ENCODE measurements around the gene OXGR1.
"Not testable (repeated sequence)": the region's sequence is repeated elsewhere in the genome, so short reads cannot be mapped to it uniquely, and the experiment has no call there.

Gene OXGR1

DNA sequence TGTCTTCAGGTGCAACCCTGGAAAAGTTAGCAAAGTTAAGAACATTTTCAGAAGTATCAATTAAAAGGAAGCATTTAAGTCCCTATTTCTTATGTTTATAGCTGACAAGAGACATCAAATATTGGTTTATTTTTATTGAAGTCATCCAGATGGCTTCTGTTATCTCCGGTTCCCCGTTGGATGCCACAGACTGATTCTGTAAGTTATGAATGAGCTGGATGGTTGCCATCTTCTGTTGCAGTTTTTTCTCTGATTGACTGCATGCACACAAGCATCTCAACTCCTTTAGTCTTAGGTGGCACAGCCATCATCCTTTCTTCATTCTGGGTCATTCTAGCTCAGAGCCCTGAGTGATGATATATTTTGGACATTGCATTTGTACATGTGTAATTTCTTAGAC is 10.6 kb upstream of the OXGR1 start:
- no peak for DNase-seq

DNA sequence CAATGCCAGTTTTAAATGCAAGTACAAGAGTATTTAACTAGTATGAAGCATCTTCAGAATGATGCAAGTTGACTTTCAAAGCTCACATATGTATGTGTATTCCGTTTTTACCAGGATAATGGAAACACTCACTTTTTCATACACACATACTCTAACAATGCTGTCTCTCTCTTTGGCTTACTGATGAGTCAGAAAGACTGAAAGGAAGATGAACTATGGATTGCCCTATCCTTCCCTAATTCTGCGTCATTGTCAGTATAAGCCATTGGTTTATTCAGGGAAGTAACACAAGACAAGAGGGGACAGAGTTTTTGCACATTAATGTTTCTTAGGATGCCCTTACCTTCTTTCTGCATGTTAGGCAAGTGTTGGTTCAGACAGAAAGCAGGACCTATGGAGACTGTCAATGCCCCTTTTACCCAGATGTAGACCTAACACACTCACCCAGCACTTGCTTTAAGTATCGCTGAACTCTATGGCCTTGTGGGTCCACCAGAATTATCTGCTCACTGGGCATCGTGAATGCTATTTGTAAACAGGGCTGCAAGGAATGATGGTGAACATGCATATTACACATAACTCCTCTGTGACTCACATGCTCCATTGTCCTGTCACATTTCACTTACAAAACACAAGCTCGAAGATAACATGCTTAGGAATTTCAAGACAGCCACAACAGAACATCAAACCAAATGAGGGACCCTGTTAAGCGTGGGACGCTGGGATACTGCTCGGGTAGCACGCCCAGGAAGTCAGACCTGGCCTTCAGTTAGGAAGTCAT is 10.0 kb upstream of the OXGR1 start:
- DNase-seq, result no peak

DNA sequence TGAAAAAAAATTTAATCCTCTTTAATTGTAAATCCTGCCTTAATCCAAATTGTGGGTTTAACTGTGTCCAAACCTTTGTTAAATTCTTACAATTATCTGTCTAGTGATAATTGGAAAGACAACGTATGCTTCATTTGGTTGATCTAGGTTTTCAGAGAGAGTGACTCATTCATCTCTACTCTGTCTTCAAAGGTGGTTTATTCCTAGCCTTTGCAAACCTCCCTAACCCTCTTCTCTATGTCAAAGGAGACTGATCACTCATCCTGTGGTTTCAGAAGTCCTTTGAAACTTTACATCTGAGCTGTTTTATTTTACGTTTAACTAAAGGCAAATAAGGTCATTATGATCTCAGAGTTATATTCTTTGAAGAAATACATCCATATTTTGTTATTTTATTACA is 8.8 kb upstream of the OXGR1 start:
- DNase-seq, result no peak

DNA sequence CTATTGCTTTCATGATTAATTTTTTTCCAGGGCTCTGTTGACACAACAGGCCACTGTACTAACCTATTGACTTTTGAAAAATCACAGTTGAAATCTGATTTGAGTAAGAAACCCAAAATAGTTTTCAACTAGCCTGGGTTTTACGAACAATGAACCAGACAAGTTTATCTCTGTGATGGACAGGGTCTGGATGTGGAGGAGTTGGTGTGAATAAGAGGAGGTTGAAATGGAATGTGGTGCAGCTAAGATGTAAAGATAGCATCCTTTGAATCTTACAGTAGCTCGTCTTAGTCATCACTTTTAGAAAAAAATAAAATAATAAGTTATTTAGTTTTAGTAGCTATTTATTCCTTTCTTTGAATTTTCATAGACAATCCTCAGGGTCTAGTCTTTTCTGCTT is 8.3 kb upstream of the OXGR1 start:
- DNase-seq, result no peak

DNA sequence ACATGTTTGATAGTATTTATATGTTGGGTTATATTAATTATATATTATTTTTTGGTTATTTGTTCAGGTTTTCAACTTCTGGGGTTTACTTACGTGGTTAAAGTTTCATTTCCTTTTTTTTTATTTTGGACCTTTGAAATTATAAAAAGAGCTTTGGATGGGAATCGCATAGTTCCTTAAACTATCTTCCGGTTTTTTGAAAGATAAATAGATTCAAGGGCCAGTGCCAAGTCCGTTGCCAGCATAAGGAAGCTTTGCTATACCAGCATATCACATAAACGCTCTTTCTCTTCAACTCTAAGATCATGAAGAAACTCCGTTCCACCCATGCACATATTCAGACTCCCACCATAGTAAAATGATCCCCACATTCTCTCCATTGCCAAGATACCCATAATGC is 7.4 kb upstream of the OXGR1 start:
- DNase-seq, result no peak

DNA sequence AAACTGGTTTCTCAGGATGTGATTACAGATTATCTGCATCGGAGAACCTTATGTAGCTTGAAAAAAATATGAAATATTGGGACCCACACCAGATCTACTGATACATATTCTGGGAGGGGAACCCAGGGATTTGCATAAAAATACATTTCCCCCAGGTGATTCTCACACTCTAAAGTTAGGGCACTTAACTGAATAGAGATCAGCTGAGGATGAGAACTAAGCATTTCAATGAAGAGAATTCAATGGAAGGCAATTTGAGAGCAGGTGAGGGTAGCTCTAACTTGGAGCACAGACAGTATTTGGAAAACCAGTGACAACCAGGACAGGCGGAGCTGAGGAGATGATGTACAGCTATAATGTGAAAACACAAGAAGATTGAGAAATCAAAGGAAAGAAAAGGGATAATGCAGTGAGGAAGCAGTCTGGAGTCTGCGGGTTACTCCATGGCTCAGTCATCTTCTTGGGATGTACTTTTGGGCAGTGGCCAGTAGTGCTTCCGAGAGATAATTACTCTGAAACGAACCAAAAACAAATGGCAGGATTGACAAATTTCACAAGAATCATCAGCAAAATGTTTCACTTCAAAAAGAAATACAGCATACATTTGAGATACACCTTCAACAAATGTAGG is 6.1 kb upstream of the OXGR1 start:
- DNase-seq, result no peak

DNA sequence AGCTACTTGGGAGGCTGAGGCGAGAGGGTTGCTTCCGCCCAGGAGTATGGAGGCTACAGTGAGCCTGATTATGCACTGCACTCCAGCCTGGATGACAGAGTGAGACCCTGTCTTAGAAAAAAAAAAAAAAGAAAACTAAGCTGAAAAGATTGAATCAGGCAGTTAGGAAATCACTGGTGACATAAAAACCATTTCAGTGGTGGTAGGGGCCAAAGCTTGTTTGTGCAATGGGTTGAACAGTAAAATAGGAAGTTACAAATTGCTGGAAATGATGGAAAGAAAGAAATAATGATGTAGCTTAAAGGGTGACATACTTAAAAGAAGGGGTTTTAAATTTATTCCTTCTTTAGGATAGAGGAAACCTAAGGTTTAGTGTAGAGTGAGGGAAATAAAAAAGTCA is 4.8 kb upstream of the OXGR1 start:
- DNase-seq, result no peak

DNA sequence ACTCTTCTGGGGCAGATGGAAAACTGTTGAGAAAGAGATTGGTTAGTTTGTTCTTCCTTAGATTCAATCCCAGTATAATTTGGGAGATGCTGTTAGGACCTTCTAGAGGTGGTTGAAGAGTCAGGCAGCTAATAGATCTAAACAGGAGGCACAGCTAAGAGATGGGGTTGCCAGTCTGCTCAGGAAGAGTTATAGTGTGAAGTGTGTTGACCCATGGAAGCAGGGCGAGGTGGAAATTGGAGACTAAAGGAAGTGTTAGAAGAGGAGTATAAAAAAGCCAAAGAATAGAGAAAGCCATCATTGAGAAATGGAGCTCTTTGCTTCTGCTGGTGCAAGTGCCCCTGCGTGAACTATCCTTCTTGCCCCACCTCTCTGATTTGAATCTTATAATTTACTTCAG is 3.8 kb upstream of the OXGR1 start:
- DNase-seq, result no peak

DNA sequence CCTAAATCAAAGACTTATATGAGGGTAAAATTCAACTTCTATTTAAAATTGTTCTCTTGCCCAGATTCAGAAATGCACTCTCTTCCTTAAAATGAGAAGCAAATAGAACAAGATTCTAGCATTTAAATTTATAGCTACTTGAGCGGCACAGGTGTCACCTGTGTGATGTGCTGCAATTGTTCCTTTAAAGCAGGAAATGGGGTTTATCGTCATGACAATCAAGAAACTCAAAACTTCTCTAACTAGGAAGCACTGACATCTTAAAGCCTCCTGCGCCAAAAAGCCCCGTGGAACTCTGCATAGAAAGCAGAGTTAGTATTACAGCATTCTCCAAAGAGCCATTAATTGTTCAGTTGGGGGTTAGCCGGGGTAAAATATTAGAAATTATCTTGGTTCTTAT is 2.6 kb upstream of the OXGR1 start:
- no peak for DNase-seq

DNA sequence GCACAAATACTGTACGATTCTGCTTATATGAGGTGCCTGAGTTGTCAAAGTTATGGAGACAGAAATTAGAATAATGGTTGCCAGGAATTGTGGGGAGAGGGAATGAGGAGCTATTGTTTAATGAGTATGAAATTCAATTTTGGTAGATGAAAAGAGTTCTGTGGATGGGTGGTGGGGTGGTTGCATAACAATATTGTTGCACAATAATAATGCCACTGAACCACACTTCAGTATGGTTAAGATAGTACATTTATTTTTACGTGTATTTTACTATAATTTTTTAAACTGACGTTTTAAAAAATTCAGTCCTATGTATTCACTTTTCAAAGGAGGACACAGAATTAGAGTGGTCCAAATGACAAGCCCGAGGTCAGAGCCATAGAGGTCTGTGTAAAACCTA is 1.8 kb upstream of the OXGR1 start:
- DNase-seq, result no peak

DNA sequence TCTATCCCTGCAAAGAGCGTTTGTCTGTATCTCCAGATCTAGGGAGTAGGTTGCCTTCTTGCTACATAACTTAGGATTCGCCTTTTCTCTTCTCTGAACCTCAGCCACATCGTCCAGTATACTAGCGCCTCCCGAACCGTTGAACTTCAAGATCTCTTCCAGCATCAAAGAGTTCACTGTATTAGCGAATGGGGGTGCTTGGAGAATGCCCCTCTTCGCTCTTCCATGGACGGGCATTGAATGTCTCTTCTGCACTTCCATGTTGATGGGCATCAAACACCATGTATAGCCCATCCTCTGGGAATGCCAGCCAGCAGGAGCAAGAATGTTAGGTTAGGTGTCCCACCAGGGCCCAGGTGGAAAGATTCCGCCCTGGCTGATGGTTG is 575 bp upstream of the OXGR1 start:
- DNase-seq, result no peak

DNA sequence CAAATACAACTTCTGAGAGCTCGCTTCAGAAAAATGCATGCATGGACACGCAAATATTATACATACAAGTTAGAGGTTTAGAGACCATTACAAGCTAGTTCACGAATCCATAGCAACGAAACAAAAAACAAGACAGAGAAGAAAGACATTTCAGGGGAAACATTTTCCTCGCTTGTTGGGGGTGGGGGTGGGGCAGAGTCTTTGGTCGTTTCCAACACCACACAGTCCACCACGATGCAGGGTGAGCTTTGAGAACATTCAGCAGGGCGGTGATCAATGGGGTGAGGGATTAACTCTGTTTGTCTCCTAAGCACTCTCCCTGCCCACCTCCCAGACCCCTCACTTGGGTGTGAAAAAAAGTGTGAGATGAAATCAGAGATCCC is 651 bp downstream of the OXGR1 start:
- no peak for DNase-seq

DNA sequence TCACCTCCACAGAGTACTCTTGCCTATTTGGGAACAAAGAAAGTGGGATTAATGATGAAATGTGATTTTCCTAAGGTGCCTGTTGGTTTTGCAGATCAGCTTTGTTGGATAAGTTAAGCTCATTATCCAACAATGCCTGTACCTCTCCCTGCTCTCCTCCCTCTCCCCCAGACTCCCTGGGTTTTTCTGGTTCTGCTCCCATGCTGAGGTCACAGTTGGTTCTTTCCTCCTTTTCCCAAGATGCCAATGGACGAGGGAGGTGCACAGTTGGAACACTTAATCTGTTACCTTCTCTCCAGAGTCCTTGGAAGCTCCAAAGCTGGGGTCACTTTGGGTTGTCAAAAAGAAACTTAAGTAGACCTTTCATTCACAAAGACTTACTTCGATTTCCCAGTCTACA is 1.6 kb downstream of the OXGR1 start:
- no peak for DNase-seq

DNA sequence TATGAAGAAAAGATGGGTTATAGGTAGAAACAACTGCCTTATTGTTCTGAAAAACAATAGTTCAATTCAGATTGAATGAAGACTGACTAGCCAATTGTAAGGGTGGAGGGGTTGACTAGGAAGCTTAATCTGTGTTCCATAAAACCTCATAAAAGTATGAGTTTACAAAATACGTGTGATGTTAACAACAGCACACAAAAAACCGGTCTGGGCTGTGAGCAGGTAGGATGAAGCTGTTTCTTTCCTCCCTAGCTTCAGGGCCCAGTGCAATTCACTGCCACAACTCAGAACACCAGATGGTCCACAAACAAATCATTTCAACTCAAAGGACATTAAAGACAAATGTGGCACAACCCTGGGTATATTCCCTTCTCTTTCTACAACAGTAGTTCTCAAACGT is 3.2 kb downstream of the OXGR1 start:
- no peak for DNase-seq

DNA sequence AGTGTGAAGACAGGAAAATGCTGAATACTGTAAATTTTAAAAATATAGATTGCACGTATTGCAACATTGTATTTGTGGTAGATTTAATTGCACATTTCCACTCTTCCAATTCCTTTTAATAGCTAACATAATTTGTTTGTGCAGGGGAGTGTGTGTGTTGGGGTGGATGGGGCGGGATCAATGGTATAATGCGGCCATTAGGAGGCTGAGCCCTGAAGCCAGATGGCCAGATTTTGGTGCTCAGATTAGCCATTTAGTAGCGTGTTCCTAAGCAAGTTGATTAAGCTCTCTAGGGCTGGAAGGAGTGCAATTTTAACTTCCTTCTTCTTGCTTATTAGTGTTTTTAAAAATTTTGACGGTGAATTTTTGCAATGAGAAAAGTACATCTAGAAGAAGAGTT is 5.8 kb downstream of the OXGR1 start:
- DNase-seq, result no peak

DNA sequence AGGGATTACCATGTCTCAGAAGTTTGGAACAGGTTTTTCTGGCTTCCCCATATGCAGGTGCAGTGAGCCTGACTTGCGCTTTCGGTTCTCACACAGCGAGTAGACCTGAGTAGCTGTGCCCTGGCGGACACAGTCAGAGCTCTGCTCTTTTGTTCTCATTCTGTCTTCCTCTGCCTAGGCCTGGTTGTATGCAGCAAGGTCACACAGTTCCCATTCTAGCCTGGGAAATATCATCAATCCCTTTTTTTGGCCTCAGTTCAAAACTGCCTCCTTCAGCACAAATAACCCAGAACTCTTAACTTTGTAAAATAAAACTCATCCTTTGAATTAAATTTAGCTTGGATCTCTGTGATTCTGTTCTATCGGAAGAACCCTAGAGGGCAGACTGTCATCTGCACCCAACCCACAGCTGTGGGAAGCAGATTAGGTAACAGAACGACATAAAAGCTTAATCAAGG is 10.2 kb downstream of the OXGR1 start:
- DNase-seq, result no peak

DNA sequence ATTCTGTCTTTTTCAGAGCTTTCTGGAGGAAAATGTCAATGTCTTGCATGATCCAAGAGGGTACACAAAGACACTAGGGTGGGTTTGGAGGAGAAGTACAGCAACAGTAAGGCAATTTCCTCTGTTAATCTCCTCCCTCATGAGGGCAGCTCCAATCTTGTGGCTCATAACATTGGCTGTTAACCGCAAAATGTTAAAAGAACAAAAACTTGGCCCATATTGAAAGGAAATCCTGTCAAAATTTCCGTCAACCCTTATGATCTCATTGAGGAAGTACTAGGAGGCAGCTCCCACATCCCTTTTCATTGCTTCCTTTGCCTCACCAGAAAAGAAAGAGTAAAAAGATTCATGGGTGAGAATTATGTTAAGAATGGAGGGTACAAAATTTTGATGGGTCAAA is 11.6 kb downstream of the OXGR1 start:
- DNase-seq, result no peak

DNA sequence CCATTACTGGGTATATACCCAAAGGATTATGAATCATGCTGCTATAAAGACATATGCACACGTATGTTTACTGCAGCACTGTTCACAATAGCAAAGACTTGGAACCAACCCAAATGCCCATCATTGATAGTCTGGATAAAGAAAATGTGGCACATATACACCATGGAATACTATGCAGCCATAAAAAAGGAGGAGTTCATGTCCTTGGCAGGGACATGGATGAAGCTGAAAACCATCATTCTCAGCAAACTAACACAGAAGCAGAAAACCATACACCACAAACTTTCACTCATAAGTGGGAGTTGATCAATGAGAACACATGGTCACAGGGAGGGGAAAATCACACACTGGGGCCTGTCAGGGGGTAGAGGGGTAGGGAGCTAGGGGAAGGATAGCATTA is 14.4 kb downstream of the OXGR1 start:
- DNase-seq, result not testable (repeated sequence)

DNA sequence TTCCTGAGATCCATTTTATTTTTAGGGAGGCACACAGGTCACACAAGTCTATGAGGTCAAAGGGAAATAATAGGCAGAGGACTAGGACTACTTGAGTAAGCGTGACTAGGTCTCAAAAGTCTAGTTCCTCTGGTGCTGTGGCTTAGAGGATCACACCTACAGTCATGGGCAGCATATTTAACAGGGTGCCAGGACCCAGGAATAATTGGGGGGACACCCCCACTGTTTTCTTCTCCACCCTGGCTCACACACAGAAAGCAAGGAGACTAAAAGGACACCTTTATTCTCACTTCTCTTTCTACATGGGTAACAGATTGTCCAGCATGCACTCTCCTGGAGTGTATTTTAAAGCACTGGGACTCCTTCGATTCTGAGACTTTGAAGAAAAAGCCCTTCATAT is 26.2 kb downstream of the OXGR1 start:
- no peak for DNase-seq

DNA sequence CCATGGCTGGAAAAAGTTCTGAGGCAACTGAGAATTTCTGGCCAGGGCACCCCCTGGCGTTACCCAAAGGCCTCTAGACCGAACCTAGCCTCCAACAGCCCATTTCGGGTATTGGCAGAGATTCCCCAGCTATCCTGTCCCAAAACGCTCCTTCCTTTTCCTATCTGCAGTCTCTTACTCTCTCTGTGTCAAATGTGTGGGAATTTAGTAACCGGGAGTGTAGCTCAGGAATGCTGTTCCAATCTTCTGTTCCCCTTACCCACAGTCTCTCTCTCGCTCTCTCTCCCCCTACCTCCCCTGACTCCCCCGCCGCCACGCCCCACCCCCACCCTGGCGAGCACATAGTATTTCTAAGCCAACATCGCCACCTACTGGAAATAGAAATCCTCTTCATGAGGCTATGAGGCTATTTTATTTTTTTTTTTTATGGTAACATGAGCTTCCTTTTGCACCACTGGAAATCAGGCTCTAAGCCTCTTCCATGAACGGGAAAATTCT is 27.0 kb downstream of the OXGR1 start:
- no peak for DNase-seq

DNA sequence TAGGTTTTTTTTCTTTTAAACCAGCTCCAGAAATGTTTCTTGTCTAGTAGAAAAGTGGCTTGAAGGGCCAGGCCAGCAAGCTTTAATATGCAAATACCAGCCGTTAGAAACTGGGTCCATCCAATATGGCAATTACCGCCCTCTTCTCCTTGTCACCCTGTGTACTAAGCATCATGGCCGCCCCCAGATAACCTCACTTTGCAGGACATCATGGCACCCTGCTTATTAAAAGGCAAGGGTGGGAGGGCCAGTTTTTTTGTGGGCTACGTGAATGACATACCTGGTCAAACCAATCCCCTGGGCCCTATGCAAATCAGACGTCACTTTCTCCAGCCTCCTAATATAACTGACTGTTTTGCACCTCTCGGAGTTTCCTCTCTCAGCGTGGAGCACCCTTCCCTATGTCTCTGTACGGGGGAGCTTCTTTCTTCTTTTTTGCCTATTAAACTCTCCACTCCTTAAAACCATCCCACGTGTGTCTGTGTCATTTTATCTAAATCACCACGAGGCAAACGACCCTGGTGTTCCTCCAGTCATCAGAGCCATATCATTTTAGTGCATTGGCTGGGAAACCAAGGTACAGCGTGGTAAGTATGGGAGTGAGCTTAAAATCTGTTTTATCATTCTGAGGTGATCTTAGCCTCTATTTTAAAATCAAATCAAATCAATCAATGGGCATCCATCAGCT is 27.7 kb downstream of the OXGR1 start:
- DNase-seq, result no peak

DNA sequence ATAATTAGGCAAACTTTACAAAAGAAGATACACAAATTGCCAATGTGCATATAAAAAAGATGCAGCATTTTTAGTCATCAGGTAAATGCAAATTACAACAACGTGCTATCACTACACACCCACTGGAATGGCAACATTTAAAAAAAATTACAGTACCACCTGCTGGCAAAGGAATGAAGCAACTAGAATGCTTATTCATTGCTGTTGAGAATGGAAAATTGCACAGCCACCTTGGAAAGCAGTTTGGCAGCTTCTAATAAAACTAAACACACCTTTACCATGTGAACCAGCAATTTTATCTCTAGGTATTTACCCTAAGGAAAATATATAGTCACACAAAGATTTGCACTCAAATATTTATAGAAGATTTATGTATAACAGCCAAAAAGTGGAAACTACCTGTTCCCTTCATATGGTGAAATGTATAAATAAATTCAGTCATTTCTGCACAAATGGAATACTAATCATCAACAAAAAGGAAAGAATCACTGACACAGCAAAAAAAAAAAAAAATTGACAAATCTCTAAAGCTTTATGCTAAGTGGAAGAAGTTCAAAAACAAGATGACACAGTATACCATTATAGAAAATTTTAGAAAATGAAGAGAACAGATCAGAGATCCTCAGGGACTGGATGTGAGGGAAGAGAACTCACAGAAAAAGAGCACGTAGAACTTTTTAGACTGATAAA is 30.3 kb downstream of the OXGR1 start:
- DNase-seq, result no peak

DNA sequence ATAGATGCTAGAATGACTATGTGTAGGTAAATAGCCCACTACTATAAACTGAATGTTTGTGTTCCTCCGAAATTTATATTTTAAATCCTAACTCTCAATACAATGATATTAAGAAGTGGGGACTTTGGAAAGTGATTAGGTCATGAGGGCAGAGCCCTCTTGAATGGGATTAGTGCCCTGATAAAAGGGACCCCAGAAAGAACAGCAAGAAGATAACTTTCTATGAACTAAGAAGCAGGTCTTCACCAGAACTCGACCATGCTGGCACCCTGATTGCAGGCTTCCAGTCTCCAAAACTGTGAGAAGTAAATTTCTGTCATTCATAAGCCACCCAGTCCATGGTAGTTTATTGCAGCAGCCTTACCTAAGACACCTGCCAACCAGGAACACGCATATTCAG is 33.9 kb downstream of the OXGR1 start:
- no peak for DNase-seq

All from CD4-positive, alpha-beta T cell treated with Interleukin-17A for 4 hours (primary cell).